HG03280 (cell line): ENCODE data around the gene PRELID3B.
"Not testable (repeated sequence)": the region's sequence is repeated elsewhere in the genome, so short reads cannot be mapped to it uniquely, and the experiment has no call there.

Source experiments
- ATAC-seq: cut with Tn5 transposase; IDR thresholded peaks from one replicate; pipeline ENCODE4 v1.9.1; 2021; ENCODE audit warnings: mild to moderate bottlenecking, moderate library complexity; ENCODE audit not compliant: unreplicated experiment

The PRELID3B gene

DNA sequence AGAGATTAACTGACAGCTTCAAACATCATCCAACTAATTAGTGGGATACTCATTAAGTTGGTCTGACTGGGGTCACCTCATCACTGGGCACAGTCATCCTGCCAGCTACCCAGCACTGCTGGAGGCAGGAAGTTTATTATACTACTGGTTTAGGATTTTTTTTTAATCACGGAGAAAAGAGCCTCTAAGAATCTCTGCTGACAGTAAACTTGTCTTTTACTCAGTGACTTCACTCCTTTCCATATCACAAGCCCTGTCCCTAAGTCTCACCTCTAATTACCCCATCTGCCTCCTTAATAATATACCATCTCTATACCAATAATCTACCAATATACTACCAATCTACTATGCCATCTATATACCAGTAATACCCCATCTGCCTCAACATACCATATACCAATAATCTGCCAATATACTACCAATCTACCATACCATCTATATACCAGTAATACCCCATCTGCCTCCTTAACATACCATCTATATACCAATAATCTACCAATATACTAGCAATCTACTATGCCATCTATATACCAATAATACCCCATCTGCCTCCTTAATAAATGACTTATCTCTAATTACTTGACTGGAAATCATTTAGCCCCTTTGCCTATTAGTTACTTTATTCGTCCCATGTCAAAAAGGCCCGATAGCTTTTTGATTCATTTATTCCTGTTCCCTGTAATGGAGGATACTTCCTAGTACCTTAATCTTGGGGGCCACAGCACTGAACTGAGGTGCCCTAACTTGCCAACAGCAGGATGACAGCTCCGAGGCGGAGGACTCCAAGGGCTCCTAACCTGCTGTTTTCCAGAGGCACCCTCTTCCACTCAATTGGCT, 15.5 kb downstream of the PRELID3B start:
- ATAC-seq: no peak

- ATAC-seq: no peak
These were observed 17.1 kb downstream of the PRELID3B start for GRCh38 chr20:59025511-59025910.

DNA sequence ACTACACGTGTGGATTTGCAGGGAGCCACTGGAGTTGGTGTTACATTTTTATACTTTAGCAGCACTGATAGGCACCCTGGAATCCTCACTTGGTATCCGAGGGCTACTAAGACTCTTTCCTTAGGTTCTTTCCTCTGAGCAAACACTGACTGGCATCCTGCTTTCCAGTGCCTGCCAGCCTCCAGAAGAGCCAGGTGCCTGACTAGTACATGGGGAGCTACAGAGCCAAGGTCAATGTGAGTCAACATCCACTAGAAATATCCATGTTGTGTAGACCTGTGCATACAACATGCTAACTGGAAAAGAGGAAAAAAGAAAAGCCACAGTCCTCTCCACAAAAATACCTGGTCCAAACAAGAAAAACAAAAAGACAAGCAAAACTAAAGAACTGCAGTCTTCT, 17.5 kb downstream of the PRELID3B start:
- ATAC-seq: no peak

- ATAC-seq: no peak
These were observed 18.5 kb downstream of the PRELID3B start for GRCh38 chr20:59024111-59024530.

- ATAC-seq: no peak
These were observed 19.0 kb downstream of the PRELID3B start for GRCh38 chr20:59023616-59024015.

DNA sequence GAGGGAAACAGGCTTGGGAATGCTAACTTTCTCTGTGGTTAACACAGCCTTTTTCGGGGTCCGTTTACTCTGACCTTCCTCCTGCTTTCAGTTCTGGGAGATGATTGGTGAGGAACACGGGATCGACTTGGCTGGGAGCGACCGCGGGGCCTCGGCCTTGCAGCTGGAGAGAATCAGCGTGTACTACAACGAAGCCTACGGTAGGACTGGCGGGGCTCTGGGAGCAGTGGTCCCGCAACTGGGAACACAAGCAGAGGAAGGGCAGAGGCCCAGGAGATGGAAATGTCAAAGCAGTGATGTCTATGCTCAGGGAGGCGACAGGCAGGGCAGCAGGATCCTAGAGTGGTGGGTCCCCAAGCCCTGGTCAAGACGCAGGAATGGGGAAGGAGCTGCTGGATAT, 19.8 kb downstream of the PRELID3B start:
- no peak for ATAC-seq

- ATAC-seq: no peak
These were observed 21.5 kb downstream of the PRELID3B start for GRCh38 chr20:59020938-59021551.

GRCh38 chr20:59019217-59019616, 23.4 kb downstream of the PRELID3B start, which contains the start of gene TUBB1:
Gene TUBB1 (plus strand): TSS chr20:59019429. CDS start chr20:59019523, 94 bp downstream.
- no peak for ATAC-seq

DNA sequence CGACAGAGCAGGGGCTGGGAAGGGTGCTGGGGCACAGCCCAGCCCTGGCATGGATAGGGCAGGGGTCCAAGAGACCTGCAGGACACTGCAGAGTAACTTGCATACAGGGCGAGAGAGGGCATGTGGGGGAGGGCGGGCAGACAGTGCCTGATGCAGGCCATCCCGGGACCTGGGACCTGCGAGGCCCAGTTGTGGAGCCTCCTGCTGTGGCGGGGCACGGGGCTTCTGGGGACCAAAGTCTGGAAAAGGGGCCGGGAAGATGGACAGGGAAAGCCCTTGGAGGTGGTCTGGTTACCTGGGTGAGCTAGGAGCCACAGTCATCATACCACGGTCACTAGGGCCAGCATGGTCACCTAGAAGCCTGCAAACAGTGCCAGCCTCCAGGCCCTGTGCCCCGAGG, 23.8 kb downstream of the PRELID3B start:
- ATAC-seq: no peak

DNA sequence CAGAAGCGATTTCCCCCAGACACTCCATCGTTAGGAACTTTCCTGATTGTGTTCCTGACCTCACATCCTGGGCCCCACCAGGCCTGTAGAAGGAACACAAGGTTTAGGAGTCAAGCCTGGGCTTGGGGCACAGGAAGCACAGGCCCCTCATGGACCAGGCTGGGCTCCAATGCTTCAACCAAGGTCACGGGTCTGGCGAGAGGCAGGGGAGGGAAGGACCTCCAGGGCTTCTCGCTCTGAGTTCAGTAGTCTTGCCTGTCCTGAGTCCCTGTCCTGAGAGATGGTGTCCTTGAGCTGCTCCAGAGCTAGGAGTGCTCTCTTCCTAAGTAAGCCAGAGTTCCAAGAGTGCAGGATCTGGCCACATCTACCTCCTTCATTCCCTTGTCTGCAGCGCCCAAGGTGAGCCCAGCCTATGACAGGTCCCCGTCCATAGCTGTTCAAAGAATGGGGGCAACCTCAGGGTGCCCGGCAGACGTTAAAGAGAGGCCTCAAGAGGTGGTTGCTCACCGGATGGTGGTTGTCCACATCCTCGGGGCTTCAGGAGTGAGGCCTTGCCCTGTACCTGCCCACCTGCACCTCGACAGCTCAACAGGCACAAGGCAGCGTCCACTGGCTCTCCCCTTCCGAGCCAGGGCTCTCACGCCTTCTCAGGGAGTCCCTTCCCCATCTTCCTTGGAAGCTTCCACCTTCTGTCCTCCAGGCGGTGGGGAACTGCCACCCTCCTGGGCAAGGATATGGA, 24.9 kb downstream of the PRELID3B start:
- ATAC-seq: no peak

DNA sequence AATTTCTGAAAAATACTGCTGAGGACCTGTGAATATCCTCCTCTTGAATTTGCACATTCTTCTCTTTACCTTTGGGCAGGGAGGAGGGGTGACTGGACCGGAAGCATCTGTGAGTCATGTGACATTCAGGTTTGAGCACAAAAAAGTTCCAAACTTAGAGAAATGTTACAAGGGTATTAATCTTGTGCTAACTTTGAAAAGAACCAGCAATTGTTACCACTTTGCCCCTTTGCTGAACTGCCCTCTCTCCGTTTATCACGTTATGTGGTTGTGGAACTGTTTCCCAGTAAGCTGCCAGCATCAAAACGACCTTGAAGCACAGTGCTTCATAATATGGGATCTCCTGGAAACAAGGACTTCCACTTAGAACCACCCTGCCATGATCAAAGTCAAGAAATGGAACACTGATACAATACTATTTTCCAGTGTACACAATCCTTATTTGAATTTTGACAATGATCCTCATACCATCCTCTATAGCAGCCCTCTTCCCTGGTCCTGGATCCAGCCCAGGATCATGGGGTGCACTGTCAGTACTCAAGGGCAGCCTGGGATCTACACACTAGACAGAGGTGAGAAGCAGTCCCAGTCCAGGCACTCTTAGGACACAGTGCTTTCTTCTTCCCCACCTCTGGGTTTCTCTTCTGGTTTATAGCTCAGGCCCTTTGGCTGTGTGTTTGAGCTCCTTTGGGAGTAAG, 25.6 kb downstream of the PRELID3B start:
- ATAC-seq: no peak

- no peak for ATAC-seq
These were observed 26.5 kb downstream of the PRELID3B start for GRCh38 chr20:59015812-59016711.

DNA sequence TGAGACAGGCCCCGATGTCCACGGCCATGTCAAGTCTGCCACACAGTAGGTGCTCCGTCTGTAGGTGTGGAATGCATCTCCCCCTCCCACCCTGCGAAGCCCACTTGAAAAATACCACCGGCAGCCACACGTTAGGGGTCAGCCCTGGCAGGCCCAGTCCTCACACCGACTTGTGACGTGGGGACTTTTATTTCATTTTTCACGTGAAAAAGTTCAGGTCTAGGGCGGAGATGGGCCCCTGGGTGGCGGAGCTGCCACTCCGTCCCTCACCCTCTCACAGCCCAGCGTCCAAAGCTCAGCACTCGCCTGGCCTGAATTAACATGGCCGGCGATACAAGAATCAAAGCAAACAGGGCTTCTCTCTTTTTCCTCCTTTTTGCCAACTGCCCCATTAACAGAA, 27.2 kb downstream of the PRELID3B start:
- ATAC-seq: no peak

- no peak for ATAC-seq
These were observed 27.8 kb downstream of the PRELID3B start for GRCh38 chr20:59014680-59015389.

DNA sequence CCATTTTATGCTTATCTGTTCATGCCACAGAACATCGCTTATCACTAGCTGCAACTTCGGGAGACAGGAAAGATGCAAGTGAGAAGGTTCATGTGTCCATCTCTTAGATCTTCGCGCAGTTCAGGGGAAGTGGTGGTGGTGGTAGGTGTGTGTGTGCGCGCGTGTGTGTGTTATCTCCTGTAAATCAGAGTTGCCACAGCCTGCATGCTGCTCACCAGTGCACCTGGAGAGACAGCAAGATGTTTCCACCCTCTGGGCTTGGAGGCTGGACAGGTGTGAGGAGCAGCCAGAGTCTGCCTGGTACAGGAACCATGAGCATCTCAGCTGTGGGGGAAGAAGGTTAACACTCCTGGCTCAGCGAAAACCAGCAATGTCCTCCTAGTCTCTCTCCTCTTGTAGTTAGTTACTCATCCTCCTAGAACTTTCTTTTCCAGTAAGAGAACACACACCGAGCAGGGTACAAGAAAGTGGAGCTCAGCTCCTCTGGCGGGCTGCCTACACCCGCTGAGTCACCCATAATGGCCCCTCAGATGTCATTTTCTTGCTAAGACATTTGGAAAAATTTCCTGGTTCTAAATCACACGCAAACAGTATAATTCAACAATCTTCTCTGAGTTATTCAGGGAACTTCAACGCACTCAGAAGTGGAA, 28.5 kb downstream of the PRELID3B start:
- ATAC-seq: no peak

DNA sequence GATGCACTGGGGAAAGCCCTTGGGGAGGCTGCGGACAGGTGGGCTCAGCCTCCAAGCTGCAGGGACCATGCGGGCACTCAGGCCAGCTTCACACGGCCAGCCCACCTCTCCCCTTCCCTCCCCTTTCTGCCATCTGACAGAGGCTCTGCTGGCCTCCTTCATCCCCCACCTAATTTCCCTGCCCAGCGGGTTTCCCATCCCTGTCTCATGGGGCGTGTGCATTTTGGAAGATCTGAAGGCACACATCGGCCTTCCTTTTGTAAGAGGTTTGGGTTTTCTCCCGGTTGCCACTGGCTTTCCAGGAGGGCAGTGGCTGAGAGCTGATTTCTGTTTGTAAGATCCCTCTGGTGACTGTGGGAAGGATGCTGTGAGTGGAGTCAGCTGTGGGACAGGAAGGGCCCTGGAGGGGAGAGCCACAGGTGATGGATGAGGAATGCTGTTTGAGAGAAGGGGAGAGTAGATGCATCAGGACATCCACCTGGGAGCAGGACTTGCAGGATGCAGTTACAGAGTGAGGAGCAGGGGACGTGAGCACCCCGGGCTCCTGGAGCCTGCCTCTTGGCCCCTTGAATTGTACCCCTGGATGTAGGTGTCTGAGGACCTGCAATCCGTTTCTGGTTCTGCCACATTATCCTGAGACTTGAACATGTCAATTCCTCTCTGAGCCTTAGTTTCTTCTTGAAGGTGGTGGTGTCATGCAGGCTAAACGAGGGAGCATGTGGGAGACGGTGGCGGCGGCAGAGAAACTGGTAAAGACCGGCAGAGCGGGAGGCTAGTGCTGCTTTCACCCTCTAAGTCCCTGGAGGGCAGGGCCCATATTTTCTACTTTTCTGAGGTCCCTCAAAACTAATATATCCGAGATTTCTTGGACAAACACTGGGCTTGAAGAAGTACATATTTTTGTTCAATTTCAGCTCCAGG, 29.3 kb downstream of the PRELID3B start:
- no peak for ATAC-seq

DNA sequence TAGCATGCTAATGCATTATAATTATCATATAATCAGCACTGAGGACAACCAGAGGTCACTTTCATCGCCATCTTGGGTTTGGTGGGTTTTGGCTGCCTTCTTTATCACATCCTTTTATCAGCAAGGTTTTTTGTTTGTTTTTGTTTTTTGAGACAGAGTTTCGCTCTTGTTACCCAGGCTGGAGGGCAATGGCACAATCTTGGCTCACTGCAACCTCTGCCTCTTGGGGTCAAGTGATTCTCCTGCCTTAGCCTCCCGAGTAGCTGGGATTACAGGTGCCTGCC, 30.8 kb downstream of the PRELID3B start:
- not testable (repeated sequence) for ATAC-seq
